H1 (cell line): Measurements from ENCODE around the gene PTGES. TPM values are rescaled to one million over a fixed set of nuclear protein-coding genes. Genes with fewer than 3 reads are reported as not detected.

Experiments
- CHD7 ChIP-seq: fragments of 300-600 bp; sonication (generic); IDR thresholded peaks from 2 replicates; pipeline ENCODE4 v1.7.1; 2012; ENCODE audit warnings: low read length, moderate library complexity, mild to moderate bottlenecking, inconsistent platforms; ENCODE audit not compliant: insufficient replicate concordance
- TAF7 ChIP-seq: optimal IDR thresholded peaks from 2 replicates; pipeline ENCODE3; 2011; ENCODE audit warnings: low read depth, mild to moderate bottlenecking, inconsistent platforms, low read length, moderate library complexity, borderline replicate concordance
- polyA plus RNA-seq, 7 experiments: library from polyadenylated mRNA; depleted of rRNA in 3 of 7; stranded (reverse) in 5 of 7; unstranded in 2 of 7; fragments of >200 nt in 5 of 7; fragments of 200-250 nt in 2 of 7; gene quantifications; 1 replicate in 5 of 7; 2 replicates in 1 of 7; 4 replicates in 1 of 7; pipeline versions ENCODE4 v1.2.1 to v1.2.3, GENCODE V29; 2011 to 2013; ENCODE audit warnings: missing spikeins in 2 of 7, mixed read lengths in 2 of 7
- total RNA-seq: library from RNA; stranded (reverse); fragmentation: NEBNext Ultra II Directional; extraction: Animal tissue kit (Norgen Biotek cat#: 25700); gene quantifications from 2 replicates; pipeline ENCODE4 v1.2.1, GENCODE V29; 2021

PTGES gene
- total and polyA plus RNA-seq, 2 of the 8 experiments (the other 6 are each of a cell fraction or from before 2014, with no cell fraction given) = 3.2 to 5.1 TPM

DNA sequence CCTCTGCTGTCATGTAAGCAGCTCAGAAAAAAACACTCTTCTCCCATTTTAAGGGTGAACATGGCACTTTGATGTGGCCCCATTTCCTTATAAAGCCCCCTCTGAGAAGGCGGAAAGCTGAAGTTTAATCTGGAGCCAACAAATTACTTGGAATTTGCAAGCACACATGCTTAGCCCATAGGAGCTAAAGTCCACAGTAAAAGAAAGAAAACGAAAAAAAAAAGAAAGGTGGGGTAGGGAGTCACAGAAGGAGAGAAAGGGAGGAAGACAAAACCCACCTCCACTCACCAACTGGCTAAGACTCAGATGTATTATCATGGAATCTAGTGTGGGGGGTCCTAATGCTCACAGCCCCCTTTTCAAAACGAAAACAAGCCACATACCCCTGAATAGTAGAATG, 57.0 kb downstream of the PTGES start (continued):
- TF ChIP-seq CHD7 = no peak
- TF ChIP-seq TAF7 = no peak
- TF ChIP-seq, all 59 proteins: peak for 0
